Fibroblast of skin of right biceps (primary cell): ENCODE measurements around the gene LANCL1.

Experiments
- DNase-seq: peaks from one replicate; pipeline ENCODE4 v3.0.0-alpha.2; 2013

Gene LANCL1

GRCh38 chr2:210387074-210387473, 89.5 kb downstream of the LANCL1 start:
- no peak for DNase-seq
